HFF-Myc (cell line): ENCODE measurements around the gene ARAF.

ENCODE experiments used
- DNase-seq: peaks from one replicate; pipeline ENCODE4 v3.0.0-alpha.2; 2011; ENCODE audit warnings: low read depth; ENCODE audit errors: extremely low read depth
- H3K4me3 ChIP-seq: replicated peaks from 2 replicates; pipeline ENCODE4 v1.5.1; 2011; ENCODE audit warnings: low read depth, mild to moderate bottlenecking, control low read depth, low read length
- TF ChIP-seq, protein P1 (sequence below): IDR thresholded peaks from 2 replicates; pipeline ENCODE4 v1.5.1; 2012; ENCODE audit warnings: mild to moderate bottlenecking, low read depth, low read length, control low read depth; ENCODE audit errors: missing control alignments

Gene ARAF

DNA sequence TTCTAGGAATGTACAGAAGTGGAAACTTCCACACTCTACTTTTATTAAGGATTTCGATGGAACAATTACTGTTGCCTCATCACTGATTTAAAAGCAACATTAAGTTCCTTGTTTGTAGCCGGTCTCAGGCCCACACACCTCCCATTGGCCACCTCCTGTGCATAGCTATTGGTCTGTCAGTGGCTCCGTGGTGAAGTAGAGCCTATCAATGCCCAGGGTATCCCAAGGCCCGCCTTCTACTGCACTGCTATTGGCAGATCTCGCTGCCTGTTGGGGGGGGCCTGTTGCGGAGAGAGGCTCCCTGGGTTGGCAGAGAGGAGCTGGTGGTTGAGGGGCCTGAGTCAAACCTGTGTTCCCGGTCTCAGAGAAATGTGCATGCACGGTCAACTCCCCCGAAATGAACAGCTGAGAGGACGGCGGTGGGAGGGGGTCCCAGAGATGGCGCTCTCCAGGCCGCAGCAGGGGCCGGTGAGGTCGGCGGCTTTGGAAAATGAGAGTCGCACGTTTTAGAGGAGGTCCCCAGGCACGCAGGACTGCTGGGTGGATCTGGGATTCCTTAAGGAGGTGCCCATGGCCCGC, 4.9 kb upstream of the ARAF start:
- TF ChIP-seq, protein P1, sequence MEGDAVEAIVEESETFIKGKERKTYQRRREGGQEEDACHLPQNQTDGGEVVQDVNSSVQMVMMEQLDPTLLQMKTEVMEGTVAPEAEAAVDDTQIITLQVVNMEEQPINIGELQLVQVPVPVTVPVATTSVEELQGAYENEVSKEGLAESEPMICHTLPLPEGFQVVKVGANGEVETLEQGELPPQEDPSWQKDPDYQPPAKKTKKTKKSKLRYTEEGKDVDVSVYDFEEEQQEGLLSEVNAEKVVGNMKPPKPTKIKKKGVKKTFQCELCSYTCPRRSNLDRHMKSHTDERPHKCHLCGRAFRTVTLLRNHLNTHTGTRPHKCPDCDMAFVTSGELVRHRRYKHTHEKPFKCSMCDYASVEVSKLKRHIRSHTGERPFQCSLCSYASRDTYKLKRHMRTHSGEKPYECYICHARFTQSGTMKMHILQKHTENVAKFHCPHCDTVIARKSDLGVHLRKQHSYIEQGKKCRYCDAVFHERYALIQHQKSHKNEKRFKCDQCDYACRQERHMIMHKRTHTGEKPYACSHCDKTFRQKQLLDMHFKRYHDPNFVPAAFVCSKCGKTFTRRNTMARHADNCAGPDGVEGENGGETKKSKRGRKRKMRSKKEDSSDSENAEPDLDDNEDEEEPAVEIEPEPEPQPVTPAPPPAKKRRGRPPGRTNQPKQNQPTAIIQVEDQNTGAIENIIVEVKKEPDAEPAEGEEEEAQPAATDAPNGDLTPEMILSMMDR: no peak
- peak; percentile 79 for DNase-seq
- peak overlapping the region; percentile 40 for H3K4me3 ChIP-seq

DNA sequence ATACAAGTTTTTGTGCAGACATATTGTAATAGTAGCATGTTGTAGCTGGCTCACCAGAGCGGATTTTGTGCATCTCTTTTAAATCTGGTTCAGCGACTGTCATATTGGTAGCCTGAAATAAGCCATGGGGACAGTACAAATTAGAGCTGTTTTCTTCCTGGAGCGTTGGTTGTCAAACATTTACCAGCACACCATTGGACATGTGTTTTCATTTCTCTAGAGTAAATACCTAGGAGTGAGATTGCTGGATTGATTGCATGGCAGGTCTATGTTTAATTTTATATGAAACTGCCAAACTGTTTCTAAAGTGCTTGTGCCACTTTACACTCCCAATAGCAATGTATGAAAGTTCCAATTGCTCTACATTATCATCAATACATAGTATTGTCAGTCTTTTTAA, 2.6 kb upstream of the ARAF start:
- no peak for DNase-seq
- TF ChIP-seq, protein P1: no peak

DNA sequence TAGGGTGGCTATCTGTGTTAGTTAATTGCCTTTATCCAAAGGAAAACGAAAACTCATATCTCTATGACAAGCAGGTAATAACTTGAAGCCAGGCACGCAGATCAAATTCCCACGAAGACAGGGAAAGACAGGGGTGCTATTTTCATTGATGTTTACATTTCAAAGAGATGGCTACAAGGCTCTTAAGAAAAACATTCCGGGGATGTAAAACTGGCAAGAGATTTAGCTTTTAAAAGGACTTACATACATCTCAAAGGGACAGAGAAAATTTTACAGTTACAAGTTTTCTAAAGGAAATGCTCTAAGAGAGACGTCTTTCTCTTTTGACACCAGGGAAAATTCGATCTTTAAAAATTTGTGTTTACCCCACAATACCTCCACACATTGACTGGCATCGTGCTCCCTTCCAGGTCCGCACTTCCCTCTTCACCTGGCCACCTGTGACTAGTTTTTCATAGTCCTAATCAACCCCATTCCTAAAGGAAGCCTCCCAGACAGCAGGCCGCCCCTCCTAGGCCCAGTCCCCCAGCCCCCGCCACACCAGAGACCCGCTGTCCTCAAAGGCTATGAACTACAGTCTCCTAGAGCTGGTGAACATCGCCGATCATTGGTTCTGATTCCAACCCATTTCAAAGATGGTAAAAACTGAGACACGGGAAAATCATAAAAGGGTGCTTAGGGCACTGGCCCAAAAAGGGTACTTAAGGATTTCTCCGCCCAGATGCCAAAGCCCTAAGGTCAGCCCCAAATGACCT, 649 bp upstream of the ARAF start:
- DNase-seq: no peak
- TF ChIP-seq, protein P1: no peak
- peak overlapping the region; percentile 61 for H3K4me3 ChIP-seq

More for the DNA sequence above, 2.6 kb upstream of the ARAF start:
- H3K4me3 ChIP-seq: no peak overlapping the region

DNA sequence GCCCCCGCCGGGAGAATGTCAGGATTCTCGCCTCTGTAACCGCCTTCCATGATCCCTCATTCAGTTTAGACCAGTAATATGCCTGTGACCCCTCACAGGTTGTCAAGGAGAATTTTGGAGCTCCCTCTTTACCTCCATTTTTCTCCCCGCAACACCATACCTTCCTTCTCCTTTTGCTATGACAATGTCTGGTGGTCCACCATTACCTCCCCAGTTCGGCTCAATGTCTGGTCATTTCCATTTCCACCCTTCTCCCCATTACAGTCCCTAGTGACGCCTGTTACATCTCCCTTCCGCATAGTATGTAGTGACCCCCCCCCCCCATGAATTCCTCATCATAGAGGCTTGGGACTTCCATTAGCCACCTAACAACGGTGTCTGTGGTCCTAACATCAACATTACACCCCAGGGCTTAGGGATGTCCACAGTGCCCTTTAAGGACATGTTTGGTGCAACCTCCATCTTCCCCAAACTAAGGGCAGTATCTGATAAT, 700 bp downstream of the ARAF start:
- no peak for DNase-seq
- TF ChIP-seq, protein P1: no peak
- H3K4me3 ChIP-seq: peak overlapping the region; percentile 61

DNA sequence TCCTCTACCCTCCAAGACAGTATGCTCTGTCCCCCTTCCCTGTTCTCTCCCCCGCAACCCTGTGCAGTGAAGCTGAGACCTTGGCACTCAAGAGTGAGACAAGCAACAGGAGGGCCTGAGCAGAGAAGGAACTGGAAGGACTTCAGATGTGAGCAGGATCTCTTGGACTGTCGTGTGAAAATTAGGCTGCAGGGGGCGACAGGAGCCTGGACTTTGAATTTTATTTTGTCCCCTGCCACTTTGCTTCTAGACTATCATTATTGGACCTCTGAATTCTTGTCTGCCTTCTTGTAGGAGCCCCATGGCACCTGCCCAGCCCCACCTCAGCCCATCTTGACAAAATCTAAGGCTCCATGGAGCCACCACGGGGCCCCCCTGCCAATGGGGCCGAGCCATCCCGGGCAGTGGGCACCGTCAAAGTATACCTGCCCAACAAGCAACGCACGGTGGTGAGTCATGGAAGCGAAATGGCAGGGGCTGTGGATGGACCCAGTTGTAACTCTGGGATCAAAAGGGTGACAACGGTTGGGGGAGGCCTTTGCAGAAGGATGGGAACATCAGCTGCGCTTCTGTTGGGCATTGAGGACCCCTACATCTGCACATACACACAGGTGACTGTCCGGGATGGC, 1.7 kb downstream of the ARAF start:
- no peak overlapping the region for H3K4me3 ChIP-seq
- no peak for DNase-seq
- TF ChIP-seq, protein P1: peak; percentile 30

DNA sequence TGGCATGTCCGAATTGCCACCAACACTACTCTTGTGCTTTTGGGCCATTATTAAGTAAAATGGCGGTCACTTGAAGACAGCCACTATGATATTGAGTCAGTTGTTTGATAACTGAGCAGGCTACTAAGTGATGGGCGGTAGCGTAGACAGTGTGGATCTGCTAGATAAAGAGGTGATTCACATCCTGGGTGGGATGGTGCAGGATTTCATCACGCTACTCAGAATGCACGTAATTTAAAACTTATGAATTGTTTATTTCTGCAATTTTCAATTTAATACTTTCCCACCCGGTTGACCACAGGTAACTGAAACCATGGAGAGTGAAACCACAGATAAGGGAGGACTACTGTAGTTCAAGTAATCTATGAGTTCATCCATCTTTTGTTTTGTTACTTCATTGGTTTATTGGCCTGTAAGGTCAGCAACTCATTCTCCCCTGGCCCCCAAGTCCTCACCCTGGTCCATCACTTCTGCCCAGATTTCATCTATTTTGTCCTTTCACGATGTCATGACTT, 2.9 kb downstream of the ARAF start:
- no peak overlapping the region for H3K4me3 ChIP-seq
- no peak for DNase-seq
- TF ChIP-seq, protein P1: no peak
